Testis (tissue), 2 donors: ENCODE measurements around the gene HLA-F.

Experiments
- CTCF ChIP-seq, 3 experiments: fragments of 450-650 bp in 2 of 3; fragments of 200-600 bp in 1 of 3; sonication (generic) in 1 of 3; IDR thresholded peaks; one replicate each; pipeline ENCODE4 v1.5.1; 2016 to 2019; ENCODE audit warnings: antibody characterized with exemption in 3 of 3, mild to moderate bottlenecking in 2 of 3, moderate library complexity in 1 of 3
- POLR2A ChIP-seq: fragments of 450-650 bp; IDR thresholded peaks from one replicate; pipeline ENCODE4 v1.6.1; 2017; ENCODE audit warnings: antibody characterized with exemption, mild to moderate bottlenecking, moderate library complexity

DNA sequence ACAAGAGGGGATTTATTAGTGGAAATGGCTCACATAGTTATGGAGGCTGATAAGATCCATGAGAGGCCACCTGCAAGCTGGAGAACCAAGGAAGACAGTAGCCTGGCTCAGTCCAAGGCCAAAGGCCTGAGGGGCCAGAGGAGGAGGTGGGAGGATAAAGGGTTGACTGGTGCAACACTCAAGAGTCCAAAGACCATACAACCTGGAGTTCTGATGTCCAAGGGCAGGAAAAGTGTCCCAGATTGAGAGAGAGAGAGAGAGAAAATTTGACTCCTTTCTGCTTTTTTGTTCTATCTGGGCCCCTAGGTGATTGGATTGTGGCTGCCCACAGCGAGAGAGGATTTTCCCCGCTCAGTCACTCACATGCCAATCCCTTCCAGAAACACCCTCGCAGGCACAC, 8.0 kb downstream of the HLA-F start:
- TF ChIP-seq CTCF (IDR thresholded peaks at IDR 0.05) (no peak), POLR2A (no peak)
